Activated CD4-positive, alpha-beta T cell treated with anti-CD3 and anti-CD28 coated beads for 4 hours (primary cell): ENCODE measurements around the gene CPNE4.

Experiments used
- DNase-seq, 2 donors: peaks; one replicate each; pipeline ENCODE4 v3.0.0-alpha.2; 2020

CPNE4 gene

DNA sequence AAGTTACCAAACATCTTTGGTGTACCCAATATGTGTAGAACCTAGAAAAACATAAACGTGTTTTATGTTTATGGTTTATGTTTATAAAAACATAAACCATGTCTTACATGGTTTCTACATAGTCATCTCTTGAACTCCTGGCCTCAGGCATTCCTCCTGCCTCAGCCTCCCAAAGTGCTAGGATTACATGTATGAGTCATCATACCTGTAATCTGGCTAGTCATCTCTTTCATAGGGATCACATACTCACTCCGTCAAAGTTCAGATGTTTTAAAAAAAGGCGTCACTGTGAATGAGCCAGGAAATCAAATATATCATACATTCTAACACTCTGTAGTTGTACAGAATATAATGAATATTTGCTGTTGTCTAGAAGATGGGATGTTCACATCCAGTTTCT is 178.6 kb downstream of the CPNE4 start:
- no peak for DNase-seq

DNA sequence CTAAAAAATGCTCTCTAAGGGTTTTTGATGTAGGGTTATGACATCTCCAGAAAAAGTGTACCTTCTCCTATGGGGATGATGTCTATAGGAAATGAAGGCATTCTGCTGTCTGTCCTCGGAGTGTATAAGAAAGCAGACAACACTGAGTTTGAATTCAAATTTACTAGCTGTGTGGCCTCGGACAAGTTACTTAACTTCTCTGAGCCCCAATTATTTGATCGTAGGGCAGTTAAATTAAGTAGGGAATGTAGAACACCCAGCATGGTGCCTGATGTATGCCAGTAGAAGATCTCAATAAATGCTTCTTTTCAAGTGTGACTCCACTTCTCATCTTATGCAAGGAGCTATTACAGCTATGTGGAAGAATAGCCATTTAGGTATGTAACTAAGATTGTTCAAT is 184.6 kb downstream of the CPNE4 start:
- DNase-seq, result no peak

DNA sequence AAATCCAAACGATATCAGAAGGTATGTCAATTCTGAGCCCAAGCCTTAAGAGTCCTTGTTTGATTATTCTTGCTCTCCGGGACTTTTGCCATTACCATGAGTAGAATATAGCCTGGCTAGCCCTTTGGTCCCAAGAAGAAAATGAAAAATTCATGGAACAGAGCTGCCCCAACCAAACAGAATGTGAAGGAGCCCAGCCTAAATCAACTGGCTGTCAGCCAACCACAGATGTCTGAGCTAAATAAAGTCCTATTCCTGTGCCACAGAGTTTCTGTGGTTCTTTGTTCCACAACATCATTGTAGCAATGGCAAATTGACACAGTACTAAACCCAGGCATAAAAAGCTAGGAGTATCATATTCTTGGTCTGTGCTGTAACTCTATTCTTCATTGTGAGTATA is 185.2 kb downstream of the CPNE4 start:
- DNase-seq, result no peak

DNA sequence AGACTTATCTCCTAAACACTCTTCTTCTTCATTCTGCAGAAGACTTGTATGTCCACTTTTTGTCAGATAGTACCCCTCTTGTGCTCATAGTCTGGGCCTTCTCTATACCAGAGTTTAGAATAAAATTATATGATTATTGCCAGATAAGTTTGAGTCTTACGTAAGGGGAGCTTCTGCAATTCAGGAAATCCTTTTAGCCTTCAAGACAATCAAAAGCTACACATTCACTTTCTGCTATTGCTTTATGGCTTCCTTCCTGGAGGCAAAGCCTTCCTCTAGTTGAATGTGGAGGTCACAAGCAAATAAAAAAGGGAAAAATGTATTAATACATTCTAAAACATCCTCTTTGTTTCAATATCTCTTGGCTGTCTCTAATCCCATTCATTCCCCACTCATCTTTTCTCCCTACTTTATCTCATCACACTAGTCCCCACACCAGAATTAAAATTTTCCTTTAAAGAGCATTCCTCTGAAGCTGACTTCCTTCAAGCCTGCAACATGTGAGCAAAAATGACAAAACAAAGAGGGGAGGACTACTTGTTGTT is 186.8 kb downstream of the CPNE4 start:
- DNase-seq, result no peak

DNA sequence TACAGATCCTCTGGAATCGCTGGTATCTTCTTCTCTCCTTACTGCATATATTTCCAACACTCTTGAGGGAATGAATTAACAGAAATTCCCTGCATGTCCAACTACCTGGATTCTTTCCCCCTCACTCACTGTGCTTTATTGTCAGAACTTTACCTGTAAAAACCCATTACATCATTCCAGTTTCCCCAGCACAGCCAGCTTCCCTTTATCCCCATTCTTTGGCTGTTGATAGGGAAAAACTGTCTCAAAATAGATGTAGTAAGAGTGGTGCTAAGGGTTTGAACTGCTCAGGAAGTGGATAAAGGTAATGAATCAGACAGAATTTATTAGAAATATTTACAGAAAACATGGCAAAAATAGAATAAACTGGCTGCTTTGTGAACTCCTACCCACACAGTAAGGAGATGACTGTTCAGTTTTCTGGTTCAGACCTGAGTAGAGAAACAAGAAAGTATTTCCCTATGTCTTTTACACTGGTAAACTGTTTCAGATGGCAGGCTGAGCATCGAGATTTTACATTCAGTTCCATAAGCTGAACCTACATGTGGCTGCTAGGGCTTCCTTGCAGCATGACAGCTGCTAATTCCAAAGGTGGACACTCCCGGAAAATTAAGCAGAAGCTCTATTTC is 188.4 kb downstream of the CPNE4 start:
- DNase-seq, result no peak

DNA sequence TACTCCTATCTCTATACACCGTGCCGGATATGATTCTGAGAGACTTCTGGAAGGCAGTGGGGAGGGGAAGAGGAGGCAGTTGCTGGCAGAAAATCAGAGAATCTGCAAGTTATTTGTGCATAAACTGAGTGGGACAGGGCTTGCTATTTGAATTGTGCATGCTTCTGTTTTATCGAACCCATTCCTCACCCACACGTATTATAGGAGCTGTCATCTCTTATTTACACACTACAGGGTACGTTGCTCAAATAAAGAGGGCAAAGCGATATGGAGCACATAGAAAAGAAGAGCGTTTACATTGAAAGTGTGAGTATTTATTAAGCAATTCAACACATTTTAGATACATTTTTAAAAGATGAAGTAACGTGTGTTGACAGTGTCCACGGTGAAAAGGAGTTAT is 191.6 kb downstream of the CPNE4 start:
- no peak for DNase-seq

DNA sequence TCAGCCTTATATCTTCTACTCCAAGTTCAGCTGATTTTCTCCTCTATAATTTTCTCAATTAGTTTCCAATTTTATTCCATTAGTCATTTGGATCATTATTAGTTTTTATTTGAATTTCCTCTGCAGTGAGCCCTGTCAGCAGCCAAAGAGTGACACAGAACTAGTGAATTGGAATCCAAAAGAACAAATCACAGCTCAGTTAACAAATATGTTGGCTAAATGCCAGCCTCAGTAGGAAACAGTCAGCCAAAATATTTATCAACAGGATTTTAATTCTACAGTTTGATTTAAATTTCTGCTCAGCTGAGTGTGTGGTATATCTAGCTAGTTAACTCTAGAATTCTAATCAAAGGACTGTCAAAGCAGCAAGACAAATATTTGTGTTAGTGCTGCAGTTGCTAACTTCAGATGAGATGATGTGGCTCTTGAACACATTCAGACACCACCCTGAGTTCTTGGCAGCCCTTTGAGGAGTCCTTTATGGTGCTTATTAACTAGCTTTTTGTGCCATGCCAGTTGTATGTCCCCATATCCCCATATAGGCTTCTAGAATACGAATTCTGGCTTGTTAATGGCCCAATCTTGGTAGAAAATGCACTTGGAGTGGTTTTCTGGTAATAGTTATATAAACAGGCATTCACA is 194.5 kb downstream of the CPNE4 start:
- no peak for DNase-seq

DNA sequence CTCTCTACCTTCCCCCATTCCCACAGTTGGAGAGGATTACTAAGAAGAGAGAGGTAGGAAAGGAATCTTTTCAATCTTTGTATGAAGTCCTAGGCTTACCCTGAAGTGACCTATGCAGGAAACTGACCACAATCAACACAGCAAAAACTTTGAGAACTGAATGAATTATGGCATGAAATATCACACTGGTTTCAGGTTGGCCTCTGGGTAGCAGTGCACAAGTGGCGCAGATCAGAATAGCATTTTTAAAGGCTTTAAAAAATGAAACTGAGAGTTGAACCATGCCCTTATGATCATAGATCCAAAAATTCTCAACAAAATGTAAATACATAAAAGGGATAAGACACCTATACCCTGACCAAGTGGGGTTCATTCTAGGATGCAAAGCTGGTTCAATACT is 198.9 kb downstream of the CPNE4 start:
- no peak for DNase-seq

DNA sequence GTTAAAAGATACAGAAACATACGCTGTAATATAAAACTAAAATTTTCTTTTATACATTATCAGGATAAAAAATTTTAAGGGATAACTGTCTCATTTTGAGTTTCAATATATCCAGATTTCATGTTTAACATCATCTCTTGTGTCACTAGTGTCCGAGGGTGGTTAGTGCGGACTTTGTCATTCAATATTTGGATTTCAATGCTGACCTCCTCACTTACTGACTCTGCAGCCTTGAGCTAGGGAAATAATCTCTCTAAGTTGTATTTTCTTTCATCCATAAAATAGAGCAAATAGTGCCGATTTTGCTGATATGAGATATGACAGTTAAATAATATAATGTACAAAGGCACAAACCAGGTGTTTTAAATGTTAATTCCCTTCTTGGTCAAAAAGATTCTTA is 203.2 kb downstream of the CPNE4 start:
- DNase-seq, result no peak

DNA sequence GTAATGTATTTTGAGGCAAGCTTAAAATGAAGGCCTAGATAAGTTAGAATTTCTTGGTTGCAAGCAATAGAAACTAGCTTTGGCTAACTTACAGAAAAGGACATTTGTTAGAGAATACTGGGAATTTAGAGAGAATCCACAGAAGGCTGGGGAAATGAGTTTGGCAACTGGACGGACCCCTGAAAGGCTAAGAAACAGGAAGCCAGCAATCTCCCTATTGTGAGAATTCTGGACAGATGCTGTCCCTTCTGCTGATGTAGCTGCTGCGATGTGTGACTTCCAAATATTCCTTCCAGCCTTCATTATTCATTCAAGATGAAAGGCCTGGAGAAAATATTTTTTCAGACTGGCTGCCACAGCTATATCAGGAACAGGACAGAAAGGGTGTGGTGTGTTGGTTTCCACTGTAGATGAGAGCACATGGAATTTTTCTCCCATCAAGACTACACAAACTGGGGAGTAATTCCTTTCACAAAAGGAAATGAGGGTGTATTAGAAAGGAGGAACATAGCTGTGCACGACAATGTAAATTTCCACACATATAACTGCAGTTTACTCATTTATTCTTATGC is 213.5 kb downstream of the CPNE4 start:
- DNase-seq, result no peak

DNA sequence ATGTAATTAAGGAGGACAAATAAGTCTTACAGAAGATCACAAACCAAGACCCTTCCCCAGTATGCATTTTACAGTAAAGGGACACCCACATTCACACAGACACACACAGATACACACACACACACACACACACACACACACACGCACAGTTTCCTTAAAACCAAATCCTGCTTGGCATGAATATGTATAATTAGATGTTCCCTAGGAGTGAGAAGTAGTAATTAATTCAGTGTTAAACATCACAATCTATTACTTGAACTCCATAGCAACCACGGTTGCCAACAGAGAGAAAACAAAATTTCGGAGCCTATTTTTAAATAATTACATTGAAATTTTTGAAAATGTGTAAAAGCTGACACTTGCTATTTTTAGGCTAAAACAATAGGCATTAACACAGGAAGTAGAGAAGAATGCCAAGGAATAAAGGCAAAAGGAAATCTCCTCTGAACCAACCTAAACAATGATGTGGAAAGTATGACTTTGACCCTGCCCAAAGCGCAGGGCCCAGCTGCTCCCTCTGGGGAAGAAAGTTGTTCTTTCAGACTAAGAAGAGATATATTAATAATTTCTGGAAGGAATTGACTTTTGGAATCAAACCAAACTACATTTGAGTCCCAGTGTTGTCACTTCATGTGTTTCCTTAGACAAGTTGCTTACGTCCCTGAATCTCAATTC is 215.3 kb downstream of the CPNE4 start:
- DNase-seq, result no peak

DNA sequence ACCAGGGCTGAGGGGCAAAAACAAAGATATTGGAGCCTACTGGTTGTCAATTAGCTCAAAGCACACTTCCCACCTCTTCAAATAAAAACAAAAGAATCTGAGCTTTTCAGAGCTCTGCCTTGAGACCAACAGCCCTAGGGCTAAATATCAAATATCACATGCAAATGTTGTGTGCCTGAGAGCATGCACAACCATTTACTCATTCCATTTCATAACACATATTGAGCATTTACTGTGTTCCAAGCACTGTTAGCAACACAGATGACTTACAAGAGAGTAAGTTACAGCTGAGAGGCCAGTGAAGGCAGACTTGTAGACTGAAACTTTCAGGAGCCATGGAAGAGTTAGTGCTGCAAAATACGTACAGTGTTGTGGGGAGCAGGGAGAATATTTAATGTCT is 222.4 kb downstream of the CPNE4 start:
- DNase-seq, result no peak

DNA sequence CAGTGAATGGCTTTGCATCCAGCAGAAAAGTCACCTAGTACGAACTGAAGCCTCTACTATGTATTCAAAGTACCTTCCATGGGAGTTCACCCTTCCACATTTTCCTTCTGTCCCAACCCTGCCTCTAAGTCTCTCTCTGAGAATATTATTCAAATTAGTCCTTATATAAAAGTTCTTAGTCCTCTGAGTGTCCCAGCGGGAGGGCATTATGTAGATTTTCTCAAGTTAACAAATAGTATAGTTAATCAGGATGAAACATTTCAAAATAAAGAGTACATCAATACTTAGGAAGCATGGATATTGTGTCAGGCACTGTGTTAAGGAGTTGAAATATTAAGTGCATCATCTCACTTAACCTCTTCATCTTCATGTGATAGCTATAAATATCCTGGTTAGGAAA is 223.3 kb downstream of the CPNE4 start:
- no peak for DNase-seq

DNA sequence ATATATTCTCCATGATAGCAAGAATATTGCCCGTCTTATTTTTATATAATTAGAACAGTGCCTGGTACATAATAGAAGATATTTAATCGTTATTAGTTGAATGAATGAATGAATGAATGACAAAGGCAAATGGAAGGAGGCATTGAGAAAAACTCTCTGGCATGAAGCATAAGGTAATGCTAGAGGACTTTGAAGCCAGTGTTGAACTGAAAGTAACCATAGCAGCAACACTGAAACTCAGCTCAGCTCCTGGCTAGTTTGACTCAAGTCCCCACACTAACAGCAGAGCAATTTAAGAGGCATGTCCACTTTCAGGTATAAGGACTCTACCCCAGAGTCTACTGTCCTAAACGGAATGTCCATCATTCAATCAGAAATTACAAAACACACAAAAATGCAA is 227.0 kb downstream of the CPNE4 start:
- DNase-seq, result no peak

DNA sequence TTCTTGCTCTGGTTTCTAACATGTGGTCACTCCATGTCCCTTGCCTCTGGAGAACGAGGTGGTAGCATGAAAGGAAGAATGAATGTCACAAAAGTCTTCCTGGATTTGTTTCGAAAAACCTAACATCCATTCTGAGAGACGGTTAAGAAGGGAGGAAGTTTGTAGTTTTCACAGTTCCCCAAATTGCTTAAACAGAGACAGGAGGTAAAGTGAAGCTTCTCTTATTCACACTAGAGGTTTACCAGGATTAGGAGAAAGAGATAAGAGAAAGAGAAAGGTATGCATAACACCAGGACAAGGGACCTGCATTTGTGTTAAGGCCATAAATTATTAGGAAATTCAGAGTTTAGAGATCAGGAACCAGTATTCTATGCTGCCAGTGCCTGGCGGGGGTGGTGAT is 228.1 kb downstream of the CPNE4 start:
- no peak for DNase-seq

DNA sequence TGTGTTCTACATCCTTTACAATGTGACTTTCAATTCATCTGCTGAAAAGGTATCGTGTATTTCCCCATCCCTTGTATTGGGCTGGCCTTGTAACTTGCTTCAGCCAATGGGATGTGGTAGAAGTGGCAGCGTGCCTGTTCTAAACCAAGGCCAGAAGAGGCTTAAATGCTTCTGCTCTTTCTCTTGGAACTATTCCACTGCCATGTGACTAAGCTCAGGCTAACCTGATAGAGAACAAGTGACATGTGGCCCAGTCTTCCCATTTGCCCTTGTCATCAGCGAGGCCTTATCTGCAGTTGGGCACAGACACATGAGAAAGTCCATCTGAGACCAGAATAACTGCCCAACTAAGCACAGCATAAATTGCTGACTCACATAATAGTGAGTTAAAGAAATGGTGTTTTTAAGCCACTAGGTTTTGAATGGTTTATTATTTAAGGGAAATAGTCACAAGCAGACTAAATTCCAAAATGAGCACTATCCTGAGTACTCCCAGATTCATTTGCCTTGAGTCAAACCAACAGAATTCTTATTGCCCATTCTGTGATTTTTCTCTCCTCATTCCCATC is 230.2 kb downstream of the CPNE4 start:
- no peak for DNase-seq

DNA sequence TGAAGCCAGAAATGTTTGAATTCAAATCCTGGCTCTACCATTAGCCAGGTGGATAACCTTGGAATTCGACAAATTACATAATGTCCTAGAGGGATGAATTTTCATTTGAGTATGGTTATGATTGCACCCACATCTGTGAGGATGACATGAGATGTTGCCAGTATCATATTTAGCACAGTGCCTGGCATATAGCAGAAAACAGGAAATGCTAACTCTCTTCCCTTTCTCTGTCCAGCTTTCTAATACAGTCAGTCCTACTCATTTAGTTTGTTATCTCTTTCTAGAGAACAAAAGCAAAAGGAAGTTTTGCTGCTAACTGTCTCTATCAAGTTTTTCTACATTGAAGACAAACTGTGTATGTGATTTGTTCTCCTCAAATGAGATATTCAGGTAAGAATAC is 231.7 kb downstream of the CPNE4 start:
- no peak for DNase-seq

DNA sequence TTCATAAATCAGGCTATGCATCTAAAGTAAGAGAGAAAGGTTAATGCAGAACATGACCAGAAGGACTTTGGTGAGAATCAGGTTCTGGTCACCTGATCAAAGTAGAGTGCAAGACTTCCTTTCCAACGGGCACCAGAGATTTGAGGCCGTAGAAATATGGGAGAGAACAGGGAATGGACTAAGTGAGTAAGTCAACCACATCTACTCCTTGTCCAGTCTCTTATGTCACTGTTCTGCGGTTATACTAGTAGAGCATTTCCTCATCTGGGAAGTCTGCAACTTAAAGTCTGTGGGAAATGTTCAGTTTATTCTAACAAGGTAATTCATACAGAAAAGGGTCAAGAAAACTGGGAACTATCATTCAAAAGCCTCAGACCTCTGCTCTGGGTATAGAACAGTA is 232.8 kb downstream of the CPNE4 start:
- no peak for DNase-seq

DNA sequence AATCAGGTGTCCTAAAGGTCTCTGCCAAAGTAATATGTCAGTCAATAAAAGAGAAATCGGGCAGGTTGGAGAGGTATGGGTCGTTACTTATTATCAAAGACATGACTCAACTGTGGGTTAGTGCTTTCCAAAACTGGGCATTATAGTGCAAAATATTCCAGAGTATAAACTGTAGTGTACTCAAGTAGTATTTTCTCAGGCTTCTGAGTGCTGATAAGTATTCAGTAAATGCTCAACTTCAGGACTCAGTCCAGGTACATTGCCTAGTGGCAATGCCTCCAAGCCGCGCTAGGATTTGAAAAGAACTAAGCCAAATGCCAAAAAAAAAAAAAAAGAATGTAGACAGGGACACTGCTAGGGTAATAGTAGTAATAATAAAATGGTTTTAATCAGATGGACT is 233.2 kb downstream of the CPNE4 start:
- DNase-seq, result no peak

DNA sequence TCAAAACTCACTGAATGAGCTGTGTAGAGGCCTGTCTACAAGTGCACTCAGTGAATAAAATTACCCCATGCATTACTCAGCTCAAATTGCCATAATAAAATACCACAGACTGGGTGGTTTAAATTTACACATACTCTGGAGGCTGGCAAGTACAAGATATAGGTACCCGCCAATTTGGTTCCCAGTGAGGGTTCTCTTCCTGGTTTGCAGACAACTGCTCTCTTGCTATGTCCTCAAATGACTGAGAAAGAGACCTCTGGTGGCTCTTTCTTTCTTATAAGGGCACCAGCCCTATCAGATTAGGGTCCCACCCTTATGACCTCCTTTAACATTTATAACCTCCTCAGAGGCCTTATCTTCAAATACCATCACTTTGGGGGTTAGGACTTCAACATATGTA is 237.0 kb downstream of the CPNE4 start:
- no peak for DNase-seq

DNA sequence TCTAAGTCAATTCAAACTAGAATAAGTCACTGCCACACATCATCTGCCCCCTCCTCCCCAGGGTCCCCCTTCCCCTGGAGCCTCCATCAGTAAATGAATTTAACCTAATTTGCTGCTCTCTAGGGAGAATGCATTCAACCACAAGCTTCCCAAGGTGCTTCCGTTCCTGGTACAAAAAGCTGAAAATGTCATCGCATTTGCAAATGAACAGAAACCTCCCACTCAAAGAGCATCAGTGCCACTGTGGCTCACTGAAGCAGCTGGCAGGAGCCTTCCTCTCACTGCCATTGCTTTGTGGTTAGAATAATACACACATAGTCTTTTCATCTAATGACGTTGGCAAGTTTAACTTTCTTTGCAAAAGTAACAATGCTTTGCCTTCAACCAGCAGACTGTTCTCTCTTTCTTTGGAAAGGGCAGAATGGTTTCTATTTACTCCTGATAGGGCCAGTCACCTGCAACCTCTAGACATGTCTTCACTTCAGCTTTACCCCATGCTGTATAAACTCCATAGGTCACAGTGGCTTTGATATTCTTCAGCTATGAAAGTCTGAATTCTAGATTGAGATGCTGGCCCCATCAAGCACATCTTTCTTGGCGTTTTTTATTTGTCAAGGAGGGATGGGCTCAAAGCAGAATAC is 238.1 kb downstream of the CPNE4 start:
- DNase-seq, result no peak

DNA sequence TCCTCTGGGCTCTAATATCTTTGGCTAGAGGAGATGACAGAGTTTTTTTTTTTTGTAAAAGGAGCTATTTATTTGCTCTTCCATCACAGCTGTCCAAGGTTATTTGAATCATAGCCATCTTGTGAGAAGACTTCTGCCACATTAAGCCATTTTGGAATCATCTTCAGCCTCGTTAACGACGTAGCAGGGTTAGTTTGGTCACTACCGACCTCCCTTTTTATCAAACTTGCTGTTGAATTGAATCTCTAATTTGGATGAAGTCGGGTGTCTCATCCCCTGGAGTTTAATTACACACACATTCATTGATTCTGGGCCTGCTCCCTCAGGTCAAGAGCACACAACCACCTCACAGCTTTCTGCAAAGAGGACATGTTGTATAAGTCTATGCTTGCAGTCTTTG is 238.7 kb downstream of the CPNE4 start:
- no peak for DNase-seq
